ENCODE measurements around the gene GSTM3.

GSTM3 gene

DNA sequence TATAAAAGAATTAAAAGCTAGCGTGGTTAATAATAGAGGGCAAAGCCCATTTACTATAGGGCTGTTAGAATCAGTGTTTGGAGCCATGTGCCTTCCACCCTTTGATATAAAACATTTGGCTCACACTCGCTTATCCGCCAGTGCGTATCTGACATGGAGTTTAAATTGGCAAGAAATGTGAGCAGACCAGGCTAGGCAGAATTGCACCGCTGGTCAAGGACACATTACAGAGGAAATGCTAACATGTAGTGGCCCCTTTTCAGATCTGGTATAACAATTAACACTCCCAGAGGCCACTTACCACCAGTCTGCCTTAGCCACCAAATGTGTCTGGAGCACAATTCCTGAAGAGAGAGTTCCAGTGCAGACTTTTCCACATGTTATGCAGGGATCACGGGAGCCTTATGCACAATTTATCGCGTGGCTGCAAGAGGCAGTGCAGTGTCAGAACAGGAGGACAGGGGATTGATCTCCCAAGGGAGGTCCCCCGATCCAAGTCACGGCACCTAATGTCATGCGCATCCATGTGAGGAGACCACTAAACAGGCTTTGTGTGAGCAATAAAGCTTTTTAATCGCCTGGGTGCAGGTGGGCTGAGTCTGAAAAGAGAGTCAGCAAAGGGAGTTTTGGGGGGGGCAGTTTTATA, 14.0 kb downstream of the GSTM3 start:
- ATAC-seq, result no peak
- no peak for DNase-seq
- Mint-ChIP-seq H3K9me3 (no peaks in the 10 kb centered on the region), H3K4me1 (peaks cover 6% of the 10 kb centered on the region), H3K4me3 (no peak overlapping the region), H3K27ac (no peak overlapping the region), H3K27me3 (no peaks in the 10 kb centered on the region)

DNA sequence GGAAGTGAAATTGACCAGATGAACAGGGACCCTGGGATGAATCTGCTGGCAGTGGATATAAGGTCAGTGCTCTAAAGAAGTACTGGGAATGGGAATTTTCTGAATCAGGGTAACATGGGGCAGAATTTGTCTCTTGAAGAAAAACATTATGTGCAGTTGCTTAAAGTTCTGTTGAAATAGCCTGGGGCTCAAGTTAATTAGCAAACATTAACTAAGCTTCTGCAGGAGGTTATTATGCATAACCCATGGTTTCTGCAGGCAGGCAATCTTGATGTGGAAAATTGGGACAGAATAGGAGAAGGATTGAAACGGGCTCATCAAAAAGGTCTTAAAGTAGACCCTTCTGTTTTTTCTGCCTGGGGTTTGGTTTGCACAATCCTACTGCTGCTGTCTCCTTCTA, 14.8 kb downstream of the GSTM3 start:
- no peaks in the 10 kb centered on the region for H3K27me3 Mint-ChIP-seq
- H3K4me1 Mint-ChIP-seq, result peaks cover 6% of the 10 kb centered on the region
- no peak for ATAC-seq
- H3K9me3 Mint-ChIP-seq, result no peaks in the 10 kb centered on the region
- no peak overlapping the region for H3K27ac Mint-ChIP-seq
- DNase-seq, result no peak
- no peak overlapping the region for H3K4me3 Mint-ChIP-seq

DNA sequence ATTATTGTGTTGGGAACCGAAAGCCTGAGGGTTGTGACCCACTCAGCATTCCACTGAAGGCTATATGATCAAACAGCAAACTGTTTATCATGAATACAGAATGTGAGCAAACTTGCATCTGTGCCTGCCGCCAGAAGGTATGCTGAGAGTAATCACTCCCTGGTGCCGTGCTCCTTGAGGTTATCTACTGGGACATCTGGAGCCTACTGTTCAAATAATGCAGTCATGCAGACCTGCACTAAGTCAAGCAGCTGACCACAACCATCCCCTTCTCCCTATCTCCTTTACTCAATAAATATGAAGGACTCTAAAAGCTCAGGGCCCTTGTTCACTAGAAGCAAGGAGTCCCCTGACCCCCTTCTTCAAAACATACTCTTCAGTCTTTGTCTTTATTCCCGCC, 15.3 kb downstream of the GSTM3 start:
- H3K4me3 Mint-ChIP-seq, result no peak overlapping the region
- DNase-seq (no peak), ATAC-seq (no peak)
- peaks cover 6% of the 10 kb centered on the region for H3K4me1 Mint-ChIP-seq
- H3K27ac Mint-ChIP-seq, result no peak overlapping the region
- no peaks in the 10 kb centered on the region for H3K9me3 Mint-ChIP-seq
- no peaks in the 10 kb centered on the region for H3K27me3 Mint-ChIP-seq

- Mint-ChIP-seq H3K4me3 (no peak overlapping the region), H3K27me3 (no peaks in the 10 kb centered on the region), H3K27ac (no peak overlapping the region), H3K9me3 (no peaks in the 10 kb centered on the region), H3K4me1 (peaks cover 6% of the 10 kb centered on the region)
- DNase-seq, result no peak
- no peak for ATAC-seq
Measured at GRCh38 chr1:109724933-109725332, 15.9 kb downstream of the GSTM3 start.

GRCh38 chr1:109722908-109723691, 17.7 kb downstream of the GSTM3 start:
- ATAC-seq (no peak), DNase-seq (no peak)
- Mint-ChIP-seq H3K27me3 (peaks cover 1% of the 10 kb centered on the region), H3K9me3 (no peaks in the 10 kb centered on the region), H3K27ac (no peak overlapping the region), H3K4me3 (no peak overlapping the region), H3K4me1 (peaks cover 11% of the 10 kb centered on the region)

DNA sequence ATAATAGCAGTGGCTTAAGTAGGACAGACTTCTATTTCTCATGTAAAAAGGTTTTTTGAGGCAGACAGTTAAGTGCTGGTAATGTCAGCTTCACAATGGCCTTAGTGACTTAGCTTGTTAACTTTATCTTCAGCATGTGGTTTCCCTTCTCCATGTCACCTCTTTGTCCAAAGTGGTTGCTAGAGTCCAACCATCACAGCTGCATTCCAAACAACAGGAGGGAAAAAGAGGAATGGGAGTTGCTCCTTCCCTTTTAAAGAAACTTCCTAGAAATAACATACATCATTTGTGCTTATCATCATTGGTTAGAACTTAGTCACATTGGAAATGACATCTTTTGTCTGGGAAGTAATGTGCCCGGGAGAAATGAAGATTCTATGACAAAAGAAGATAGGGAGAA, 18.9 kb downstream of the GSTM3 start:
- Mint-ChIP-seq H3K9me3 (no peaks in the 10 kb centered on the region), H3K4me3 (no peak overlapping the region), H3K27ac (no peak overlapping the region), H3K27me3 (peaks cover 6% of the 10 kb centered on the region), H3K4me1 (peaks cover 6% of the 10 kb centered on the region)
- ATAC-seq, result no peak
- no peak for DNase-seq

DNA sequence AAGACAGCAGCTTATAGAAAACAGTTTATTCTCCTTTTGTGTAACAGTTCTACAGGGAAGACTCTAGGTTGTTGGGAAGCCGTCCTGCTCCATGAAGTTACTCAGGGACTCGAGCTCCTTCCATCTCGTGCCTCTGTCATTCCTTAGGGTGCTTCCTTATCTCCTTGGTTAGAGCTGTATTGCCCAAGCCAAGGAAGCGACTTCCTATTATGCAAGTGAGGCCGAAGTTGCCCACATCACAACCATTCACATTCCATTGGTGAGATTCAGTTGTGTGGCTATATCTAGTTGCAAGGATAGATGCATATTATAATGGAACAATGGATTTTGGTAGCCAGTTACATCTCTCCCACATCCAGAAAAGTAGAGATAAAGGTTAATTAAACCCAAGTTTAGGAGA, 19.8 kb downstream of the GSTM3 start:
- Mint-ChIP-seq H3K4me1 (peaks cover 5% of the 10 kb centered on the region), H3K27me3 (peaks cover 6% of the 10 kb centered on the region), H3K9me3 (no peaks in the 10 kb centered on the region), H3K27ac (no peak overlapping the region), H3K4me3 (no peak overlapping the region)
- ATAC-seq, result no peak
- DNase-seq, result no peak

GRCh38 chr1:109719337-109719837, 21.5 kb downstream of the GSTM3 start:
- no peak overlapping the region for H3K27ac Mint-ChIP-seq
- H3K4me1 Mint-ChIP-seq, result peaks cover 5% of the 10 kb centered on the region
- H3K27me3 Mint-ChIP-seq, result peaks cover 14% of the 10 kb centered on the region
- ATAC-seq, result no peak
- no peak overlapping the region for H3K4me3 Mint-ChIP-seq
- H3K9me3 Mint-ChIP-seq, result no peaks in the 10 kb centered on the region
- DNase-seq, result no peak

DNA sequence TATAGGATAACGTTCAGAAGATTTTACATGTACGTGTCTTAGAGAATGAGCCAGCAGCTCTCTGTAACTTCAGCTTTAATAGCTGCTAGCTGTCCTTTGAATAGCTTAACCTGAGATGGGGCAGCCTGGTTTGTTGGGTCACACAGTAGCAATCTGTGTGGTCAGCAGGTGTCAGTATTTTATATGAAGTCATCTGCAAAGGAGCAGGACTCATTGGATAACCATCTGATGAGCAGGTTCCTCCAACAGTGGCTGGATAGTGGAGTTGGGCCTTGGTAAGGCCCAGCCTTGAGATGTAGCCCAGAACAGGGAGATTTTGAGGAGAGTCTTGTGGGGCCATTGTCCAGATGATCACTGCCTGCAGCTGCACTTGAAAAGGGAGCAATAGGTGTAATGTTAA, 22.3 kb downstream of the GSTM3 start:
- Mint-ChIP-seq H3K4me1 (peaks cover 5% of the 10 kb centered on the region), H3K27ac (no peak overlapping the region), H3K4me3 (no peak overlapping the region), H3K9me3 (no peaks in the 10 kb centered on the region), H3K27me3 (peaks cover 23% of the 10 kb centered on the region)
- ATAC-seq, result no peak
- no peak for DNase-seq

DNA sequence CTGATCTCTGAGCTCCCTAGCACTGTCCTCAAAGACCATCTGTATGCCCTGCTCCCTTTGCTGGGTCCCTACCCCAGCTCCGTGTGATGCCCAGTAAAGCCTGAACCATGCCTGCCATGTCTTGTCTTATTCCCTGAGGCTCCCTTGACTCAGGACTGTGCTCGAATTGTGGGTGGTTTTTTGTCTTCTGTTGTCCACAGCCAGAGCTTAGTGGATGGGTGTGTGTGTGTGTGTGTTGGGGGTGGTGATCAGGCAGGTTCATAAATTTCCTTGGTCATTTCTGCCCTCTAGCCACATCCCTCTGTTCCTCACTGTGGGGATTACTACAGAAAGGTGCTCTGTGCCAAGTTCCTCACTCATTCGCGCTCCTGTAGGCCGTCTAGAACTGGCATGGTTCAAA, 23.1 kb downstream of the GSTM3 start:
- ATAC-seq, result no peak
- H3K9me3 Mint-ChIP-seq, result no peaks in the 10 kb centered on the region
- no peak for DNase-seq
- peaks cover 27% of the 10 kb centered on the region for H3K27me3 Mint-ChIP-seq
- no peak overlapping the region for H3K27ac Mint-ChIP-seq
- no peak overlapping the region for H3K4me3 Mint-ChIP-seq
- peaks cover 5% of the 10 kb centered on the region for H3K4me1 Mint-ChIP-seq

GRCh38 chr1:109716570-109717090, 24.2 kb downstream of the GSTM3 start:
- Mint-ChIP-seq H3K9me3 (no peaks in the 10 kb centered on the region), H3K27me3 (peaks cover 35% of the 10 kb centered on the region), H3K4me1 (peaks cover 5% of the 10 kb centered on the region), H3K4me3 (no peak overlapping the region), H3K27ac (peak overlapping the region; percentile 8 to 50)
- no peak for ATAC-seq
- no peak for DNase-seq

GRCh38 chr1:109716121-109716520, 24.7 kb downstream of the GSTM3 start:
- peaks cover 5% of the 10 kb centered on the region for H3K4me1 Mint-ChIP-seq
- ATAC-seq, result no peak
- peak overlapping the region in 1 of 2 donors; percentile 50 for H3K27ac Mint-ChIP-seq
- H3K27me3 Mint-ChIP-seq, result peaks cover 35% of the 10 kb centered on the region
- H3K9me3 Mint-ChIP-seq, result no peaks in the 10 kb centered on the region
- no peak for DNase-seq
- no peak overlapping the region for H3K4me3 Mint-ChIP-seq

- DNase-seq, result no peak
- H3K4me1 Mint-ChIP-seq, result peaks cover 5% of the 10 kb centered on the region
- ATAC-seq, result no peak
Measured at GRCh38 chr1:109714661-109715372, 26.0 kb downstream of the GSTM3 start.

DNA sequence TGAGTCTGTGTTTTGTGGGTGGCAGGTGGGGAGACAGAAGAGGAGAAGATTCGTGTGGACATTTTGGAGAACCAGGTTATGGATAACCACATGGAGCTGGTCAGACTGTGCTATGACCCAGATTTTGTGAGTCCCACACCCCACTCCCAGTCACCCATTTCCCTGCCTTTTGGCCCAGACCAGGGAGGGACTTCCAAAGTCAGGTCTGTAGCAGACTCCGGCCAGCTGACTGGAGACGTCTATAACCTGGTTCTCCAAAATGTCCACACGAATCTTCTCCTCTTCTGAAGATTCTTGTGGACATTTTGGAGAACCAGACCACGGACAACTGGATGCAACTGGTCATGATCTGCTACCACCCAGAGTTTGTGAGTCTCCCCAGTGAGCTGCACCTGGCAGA, 27.2 kb downstream of the GSTM3 start:
- Mint-ChIP-seq H3K4me1 (no peaks in the 10 kb centered on the region), H3K4me3 (no peak overlapping the region), H3K9me3 (peaks cover 0 to 9% of the 10 kb centered on the region in 2 donors), H3K27ac (no peak overlapping the region), H3K27me3 (peaks cover 35% of the 10 kb centered on the region)
- no peak for ATAC-seq
- no peak for DNase-seq

More at GRCh38 chr1:109714661-109715372, 26.0 kb downstream of the GSTM3 start:
- Mint-ChIP-seq H3K27me3 (peaks cover 35% of the 10 kb centered on the region), H3K9me3 (no peaks in the 10 kb centered on the region), H3K27ac (peak overlapping the region in 1 of 2 donors; percentile 55), H3K4me3 (no peak overlapping the region)

DNA sequence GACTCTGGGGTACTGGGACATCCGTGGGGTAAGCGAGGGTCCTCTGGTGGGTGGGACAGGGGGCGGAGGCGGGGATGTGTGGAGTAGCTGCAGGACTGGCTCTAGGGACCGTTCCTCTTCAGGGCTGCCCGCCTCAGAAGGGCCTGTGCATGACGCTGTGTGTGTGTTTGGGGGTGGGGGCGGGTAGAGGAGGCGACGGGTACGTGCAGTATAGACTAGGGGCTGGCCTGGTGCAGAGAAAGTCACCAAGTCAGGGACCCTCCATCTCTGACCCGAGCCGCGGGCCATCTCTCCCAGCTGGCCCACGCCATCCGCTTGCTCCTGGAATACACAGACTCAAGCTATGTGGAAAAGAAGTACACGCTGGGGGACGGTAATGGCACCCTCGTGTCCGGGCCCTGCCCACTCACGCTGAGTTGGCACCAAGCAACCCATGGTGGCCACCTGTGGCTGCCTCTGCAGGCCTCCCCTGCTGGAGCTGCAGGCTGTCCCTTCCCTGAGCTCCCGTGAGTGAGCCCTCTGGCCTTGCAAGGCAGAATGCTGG, 28.4 kb downstream of the GSTM3 start:
- H3K27ac Mint-ChIP-seq, result no peak overlapping the region
- H3K4me1 Mint-ChIP-seq, result no peaks in the 10 kb centered on the region
- H3K9me3 Mint-ChIP-seq, result peaks cover 3 to 17% of the 10 kb centered on the region in 2 donors
- H3K4me3 Mint-ChIP-seq, result peak overlapping the region in 1 of 2 donors; percentile 10
- ATAC-seq (no peak), DNase-seq (no peak)
- H3K27me3 Mint-ChIP-seq, result peaks cover 29% of the 10 kb centered on the region
